Measurements from ENCODE around the gene DCUN1D1.

GRCh38 chr3:182913889-182914288 is 66.4 kb downstream of the DCUN1D1 start:
- TF ChIP-seq POLR2AphosphoS5 (IDR thresholded peaks at IDR 0.05; ENCODE audit: insufficient read depth in 1 of 2, low read depth in 1 of 2) (no peak), CTCF (IDR thresholded peaks at IDR 0.05) (no peak), POLR2A (IDR thresholded peaks at IDR 0.05) (no peak)
